HG03039 (cell line): ENCODE measurements around the gene SAMHD1.
"Not testable (repeated sequence)": the region's sequence is repeated elsewhere in the genome, so short reads cannot be mapped to it uniquely, and the experiment has no call there.

Source experiments
- ATAC-seq: cut with Tn5 transposase; IDR thresholded peaks from one replicate; pipeline ENCODE4 v1.9.1; 2021; ENCODE audit warnings: mild to moderate bottlenecking, moderate library complexity; ENCODE audit not compliant: unreplicated experiment

Gene SAMHD1

GRCh38 chr20:36951198-36951978 lies at the start of gene SAMHD1:
Gene SAMHD1 (minus strand): TSS chr20:36951708. CDS start chr20:36951643, 65 bp downstream.
- peak; percentile 81 for ATAC-seq

GRCh38 chr20:37000171-37000570 lies 48.7 kb upstream of the SAMHD1 start:
- not testable (repeated sequence) for ATAC-seq

DNA sequence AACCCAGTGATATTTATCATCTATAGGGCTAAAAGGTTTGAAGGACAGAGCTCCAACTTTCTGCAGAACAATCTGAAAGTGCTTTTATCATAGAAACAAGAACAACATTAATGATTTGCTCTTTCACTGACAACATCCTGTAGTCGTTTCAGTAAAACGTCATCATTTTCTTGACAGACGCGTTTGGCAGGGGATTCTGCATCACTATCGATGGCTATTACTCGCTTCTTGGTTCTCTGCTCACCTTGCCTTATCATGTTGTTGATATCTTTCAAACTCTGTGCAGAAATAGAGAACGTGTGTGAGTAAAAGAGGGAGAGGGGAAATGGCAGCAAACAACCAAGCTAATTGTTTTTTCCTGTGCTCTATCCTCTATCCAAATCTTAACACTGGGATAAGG lies 47.1 kb upstream of the SAMHD1 start:
- no peak for ATAC-seq

DNA sequence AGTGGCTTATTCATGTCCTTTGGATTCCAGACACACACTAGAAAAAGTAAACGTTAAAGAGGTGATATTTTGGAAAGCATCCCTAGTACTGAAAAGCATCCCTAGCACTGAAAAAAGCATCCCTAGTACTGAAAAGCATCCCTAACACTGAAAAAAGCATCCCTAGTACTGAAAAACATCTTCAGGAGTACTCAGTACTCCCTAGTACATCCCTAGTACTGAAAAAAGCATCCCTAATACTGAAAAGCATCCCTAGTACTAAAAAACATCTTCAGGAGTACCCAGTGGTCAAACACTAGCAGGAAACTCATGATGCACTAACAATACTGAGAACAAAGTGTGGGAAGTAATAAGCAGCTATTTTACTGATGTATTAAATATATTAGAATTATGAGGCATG lies 45.6 kb upstream of the SAMHD1 start:
- no peak for ATAC-seq

- not testable (repeated sequence) for ATAC-seq
Observed at GRCh38 chr20:36994221-36994620, 42.7 kb upstream of the SAMHD1 start.

DNA sequence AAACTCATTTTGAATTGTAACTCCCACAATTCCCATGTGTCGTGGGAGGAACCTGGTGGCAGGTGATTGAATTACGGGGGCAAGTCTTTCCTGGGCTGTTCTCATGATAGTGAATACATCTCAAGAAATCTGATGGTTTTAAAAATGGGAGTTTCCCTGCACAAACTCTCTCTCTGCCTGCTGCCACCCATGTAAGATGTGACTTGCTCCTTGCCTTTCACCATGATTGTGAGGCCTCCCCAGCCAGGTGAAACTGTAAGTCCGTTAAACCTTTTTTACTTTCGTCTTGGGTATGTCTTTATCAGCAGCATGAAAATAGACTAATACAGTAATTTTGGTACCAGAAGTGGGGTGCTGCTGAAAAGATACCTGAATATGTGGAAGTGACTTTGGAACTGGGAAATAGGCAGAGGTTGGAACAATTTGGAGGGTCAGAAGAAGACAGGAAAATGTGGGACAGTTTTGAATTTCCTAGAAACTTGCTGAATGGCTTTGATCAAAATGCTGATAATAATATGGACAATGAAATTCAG lies 41.4 kb upstream of the SAMHD1 start:
- no peak for ATAC-seq

- ATAC-seq, result no peak
Observed at GRCh38 chr20:36991703-36992102, 40.2 kb upstream of the SAMHD1 start.

GRCh38 chr20:36989797-36990196 lies 38.3 kb upstream of the SAMHD1 start:
- no peak for ATAC-seq

GRCh38 chr20:36988494-36988966 lies 37.0 kb upstream of the SAMHD1 start:
- ATAC-seq, result no peak

GRCh38 chr20:36984257-36984638 lies 32.7 kb upstream of the SAMHD1 start:
- ATAC-seq, result no peak

DNA sequence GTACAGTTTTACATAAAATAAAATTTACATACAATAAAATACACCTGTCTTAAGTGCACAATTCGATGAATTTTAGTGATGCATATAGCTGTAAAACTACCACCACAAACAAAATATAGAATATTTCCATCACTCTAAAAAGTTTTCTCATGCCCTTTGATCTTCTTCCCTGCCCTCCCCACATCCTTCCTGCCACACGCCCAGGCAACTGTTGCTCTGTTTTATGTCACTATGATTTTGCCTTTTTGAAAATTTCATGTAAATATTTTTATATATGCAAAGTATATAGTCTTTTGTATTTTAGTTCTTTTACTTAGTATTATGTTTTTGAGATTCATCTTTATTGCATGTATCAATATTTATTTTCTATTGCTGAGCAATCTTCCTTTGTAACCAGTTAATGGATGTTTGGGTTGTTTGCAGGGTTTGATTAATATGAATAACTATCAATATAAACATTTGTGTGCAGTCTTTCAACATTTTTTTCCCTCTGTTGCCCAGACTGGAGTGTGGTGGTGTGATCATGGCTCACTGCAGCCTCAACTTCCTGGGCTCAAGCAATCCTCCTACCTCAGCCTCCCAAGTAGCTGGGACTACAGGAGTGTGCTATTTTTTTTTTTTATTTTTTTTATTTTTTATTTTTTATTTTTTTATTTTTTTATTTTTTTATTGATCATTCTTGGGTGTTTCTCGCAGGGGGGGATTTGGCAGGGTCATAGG lies 23.8 kb upstream of the SAMHD1 start:
- ATAC-seq, result no peak

- no peak for ATAC-seq
Observed at GRCh38 chr20:36974660-36975059, 23.2 kb upstream of the SAMHD1 start.

- no peak for ATAC-seq
Observed at GRCh38 chr20:36971103-36971502, 19.6 kb upstream of the SAMHD1 start.

DNA sequence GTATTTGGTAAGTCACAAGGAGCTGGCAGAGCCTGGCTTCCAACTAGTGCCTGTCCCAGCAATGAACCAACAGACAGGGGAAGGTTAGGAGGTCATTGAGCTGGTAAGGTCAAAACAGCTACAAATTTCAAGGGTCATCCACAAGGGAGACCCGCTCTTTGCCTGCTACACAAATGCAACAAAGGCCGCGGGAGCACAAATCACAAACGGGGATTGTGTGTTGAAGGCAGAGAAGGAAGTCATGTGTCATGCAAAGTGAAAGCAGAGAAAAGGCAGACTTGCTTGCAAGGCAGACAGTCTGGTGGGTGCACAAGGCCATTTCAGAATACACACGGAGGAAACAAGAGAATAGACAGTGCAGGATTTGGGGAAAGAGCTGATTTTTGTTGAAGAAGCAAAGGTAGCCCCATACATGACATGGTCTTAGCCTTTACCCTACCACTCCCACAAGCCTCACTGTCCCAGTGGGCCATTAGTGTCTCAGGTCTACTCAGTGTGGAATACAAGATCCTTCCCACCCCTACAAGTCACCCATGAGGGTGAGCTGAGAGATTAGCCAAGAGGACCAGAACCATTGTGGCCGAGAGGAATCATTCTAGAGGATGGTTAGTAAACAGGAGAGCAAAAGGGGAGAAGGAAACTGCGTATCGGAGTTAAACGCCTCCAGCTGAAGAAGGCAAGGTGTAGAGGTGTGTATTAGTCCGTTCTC lies 18.1 kb upstream of the SAMHD1 start:
- no peak for ATAC-seq

DNA sequence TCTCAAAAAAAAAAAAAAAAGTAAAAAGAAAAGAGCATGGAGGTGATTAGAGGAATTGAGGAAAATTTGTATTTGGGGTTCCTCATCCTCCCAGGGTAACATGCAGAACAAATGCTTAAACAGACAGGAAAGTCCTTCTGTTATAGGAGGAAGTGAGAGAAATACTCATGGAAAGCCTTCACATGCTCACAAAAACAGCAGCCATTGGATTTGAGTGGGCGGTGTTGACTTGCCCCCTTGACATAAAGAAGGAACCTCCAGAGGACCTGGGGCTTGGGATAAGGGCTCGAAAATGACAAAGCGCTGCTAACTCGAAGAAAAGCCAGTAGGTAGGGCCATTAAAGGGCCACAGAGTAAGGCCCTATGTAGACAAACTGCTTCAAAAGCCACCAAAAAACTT lies 17.5 kb upstream of the SAMHD1 start:
- ATAC-seq, result no peak

DNA sequence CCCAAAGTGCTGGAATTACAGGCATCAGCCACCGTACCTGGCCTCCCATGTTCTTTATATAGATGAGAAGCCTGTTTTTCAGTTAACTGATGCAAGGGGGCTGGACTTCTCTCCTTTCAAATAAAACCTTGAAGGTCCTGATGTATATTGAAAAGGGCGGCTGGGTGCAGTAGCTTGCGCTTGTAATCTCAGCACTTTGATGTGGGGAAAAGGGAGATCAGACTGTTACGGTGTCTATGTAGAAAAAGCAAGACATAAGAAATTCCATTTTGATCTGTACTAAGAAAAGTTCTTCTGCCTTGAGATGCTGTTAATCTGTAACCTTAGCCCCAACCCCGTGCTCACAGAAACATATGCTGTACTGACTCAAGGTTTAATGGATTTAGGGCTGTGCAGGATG lies 16.1 kb upstream of the SAMHD1 start:
- ATAC-seq, result no peak

GRCh38 chr20:36966965-36967364 lies 15.5 kb upstream of the SAMHD1 start:
- ATAC-seq, result not testable (repeated sequence)

DNA sequence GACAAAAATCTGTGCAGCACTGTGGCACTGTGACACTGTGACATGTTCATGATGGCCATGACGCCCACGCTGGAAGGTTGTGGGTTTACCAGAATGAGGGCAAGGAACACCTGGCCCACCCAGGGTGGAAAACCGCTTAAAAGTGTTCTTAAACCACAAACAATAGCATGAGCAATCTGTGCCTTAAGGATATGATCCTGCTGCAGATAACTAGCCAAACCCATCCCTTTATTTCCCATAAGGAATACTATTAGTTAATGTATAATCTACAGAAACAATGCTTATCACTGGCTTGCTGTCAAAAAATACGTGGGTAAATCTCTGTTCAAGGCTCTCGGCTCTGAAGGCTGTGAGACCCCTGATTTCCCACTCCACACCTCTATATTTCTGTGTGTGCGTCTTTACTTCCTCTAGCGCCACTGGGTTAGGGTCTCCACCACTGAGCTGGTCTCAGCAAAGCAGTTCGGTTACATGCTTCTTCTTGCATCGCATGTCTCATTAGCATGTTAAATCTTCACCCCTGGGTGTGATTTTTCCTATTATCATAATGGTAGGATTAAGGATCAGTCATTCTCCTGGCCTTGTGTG lies 10.9 kb upstream of the SAMHD1 start:
- not testable (repeated sequence) for ATAC-seq

DNA sequence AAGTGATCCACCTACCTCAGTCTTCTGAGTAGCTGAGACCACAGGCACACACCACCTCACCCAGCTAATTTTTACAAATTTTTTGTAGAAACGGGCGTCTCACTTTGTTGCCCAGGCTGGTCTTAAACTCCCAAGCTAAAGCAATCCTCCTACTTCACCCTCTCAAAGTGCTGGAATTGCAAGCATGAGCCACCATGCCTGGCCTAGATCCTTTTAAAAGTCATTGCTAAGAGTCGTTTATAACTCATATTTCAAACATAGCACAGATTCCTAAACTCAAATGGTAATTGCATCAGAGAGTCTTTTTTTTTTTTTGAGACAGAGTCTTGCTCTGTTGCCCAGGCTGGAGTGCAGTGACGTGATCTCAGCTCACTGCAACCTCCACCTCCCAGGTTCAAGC lies 7.7 kb upstream of the SAMHD1 start:
- ATAC-seq, result no peak

GRCh38 chr20:36957875-36958667 lies 6.6 kb upstream of the SAMHD1 start:
- no peak for ATAC-seq
